Measurements from ENCODE around the gene LRRC38.

GRCh38 chr1:13539683-13540082, 25.9 kb upstream of the LRRC38 start:
- TF ChIP-seq POLR2AphosphoS5 (IDR thresholded peaks at IDR 0.05; ENCODE audit: low read depth, low read length) (no peak), TAF1 (IDR thresholded peaks at IDR 0.05; ENCODE audit: borderline replicate concordance, insufficient read depth, low read length) (no peak), REST (IDR thresholded peaks at IDR 0.05; ENCODE audit: insufficient read depth in 1 of 2, low read depth in 2 of 2, low read length in 2 of 2) (no peak), SIN3A (IDR thresholded peaks at IDR 0.05; ENCODE audit: borderline replicate concordance, insufficient read depth, low read length) (no peak)
